ENCODE data around the gene CAMK2B.

CAMK2B gene

DNA sequence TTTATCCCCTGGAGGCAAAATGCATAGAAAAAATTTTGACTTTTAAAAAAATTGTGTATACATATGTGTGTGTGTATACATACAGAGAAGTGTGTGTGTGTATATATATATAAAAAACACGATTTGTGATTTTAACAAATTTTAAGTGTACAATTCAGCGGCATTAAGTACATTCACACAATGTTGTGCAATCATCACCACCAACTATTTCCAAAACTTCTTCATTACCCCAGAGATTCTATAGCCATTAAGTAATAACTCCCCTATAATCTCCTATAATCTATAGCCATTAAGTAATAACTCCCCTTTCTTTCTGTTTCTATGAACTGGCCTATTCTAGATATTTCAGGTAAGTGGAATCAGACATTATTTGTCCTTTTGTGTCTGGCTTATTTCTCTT, 20.7 kb upstream of the CAMK2B start:
- Histone ChIP-seq H3K4me3 (IDR thresholded peaks at IDR 0.05; ENCODE audit: insufficient read depth, low read depth, low read length) (no peak overlapping the region), H3K79me2 (ENCODE audit: insufficient read depth, low read depth) (no peaks in the 10 kb centered on the region), H3K9ac (no peak overlapping the region), H3K27me3 (ENCODE audit: insufficient read depth, low read depth) (no peaks in the 10 kb centered on the region), H3K4me2 (no peak overlapping the region), H3K4me1 (ENCODE audit: low read depth, poor library complexity, severe bottlenecking) (no peaks in the 10 kb centered on the region), H4K20me1 (ENCODE audit: insufficient read depth) (no peaks in the 10 kb centered on the region), H3K36me3 (ENCODE audit: insufficient read depth) (no peaks in the 10 kb centered on the region), H2AFZ (ENCODE audit: low read depth) (no peak overlapping the region), H3K27ac (no peak overlapping the region)
- TF ChIP-seq, protein P1, sequence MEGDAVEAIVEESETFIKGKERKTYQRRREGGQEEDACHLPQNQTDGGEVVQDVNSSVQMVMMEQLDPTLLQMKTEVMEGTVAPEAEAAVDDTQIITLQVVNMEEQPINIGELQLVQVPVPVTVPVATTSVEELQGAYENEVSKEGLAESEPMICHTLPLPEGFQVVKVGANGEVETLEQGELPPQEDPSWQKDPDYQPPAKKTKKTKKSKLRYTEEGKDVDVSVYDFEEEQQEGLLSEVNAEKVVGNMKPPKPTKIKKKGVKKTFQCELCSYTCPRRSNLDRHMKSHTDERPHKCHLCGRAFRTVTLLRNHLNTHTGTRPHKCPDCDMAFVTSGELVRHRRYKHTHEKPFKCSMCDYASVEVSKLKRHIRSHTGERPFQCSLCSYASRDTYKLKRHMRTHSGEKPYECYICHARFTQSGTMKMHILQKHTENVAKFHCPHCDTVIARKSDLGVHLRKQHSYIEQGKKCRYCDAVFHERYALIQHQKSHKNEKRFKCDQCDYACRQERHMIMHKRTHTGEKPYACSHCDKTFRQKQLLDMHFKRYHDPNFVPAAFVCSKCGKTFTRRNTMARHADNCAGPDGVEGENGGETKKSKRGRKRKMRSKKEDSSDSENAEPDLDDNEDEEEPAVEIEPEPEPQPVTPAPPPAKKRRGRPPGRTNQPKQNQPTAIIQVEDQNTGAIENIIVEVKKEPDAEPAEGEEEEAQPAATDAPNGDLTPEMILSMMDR (conservative IDR thresholded peaks at IDR 0.05; ENCODE audit: low read depth, low read length): no peak

DNA sequence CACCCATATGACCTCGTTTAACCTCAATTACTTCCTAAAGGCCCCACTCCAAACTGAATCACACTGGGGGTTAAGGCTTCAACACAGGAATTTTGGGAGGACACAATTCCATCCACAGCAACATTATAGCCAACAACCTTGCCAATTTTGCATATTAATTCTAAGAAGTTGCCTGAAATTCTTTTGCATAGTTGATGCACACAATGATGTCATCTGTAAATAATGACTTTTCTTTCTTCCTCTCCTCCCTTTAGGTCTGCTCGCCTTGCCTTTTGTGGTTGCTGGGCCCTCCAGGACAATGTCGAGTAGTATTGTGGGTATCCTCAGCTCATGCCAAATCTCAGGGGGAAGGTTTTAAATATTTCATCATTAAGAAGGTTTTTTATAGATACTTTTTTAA, 16.0 kb upstream of the CAMK2B start:
- H3K27me3 ChIP-seq (ENCODE audit: insufficient read depth, low read depth): no peaks in the 10 kb centered on the region
- no peaks in the 10 kb centered on the region for H3K79me2 ChIP-seq (ENCODE audit: insufficient read depth, low read depth)
- H3K36me3 ChIP-seq (ENCODE audit: insufficient read depth): no peaks in the 10 kb centered on the region
- TF ChIP-seq, protein P1 (conservative IDR thresholded peaks at IDR 0.05; ENCODE audit: low read depth, low read length): no peak
- H4K20me1 ChIP-seq (ENCODE audit: insufficient read depth): no peaks in the 10 kb centered on the region
- no peak overlapping the region for H3K27ac ChIP-seq
- no peaks in the 10 kb centered on the region for H3K4me1 ChIP-seq (ENCODE audit: low read depth, poor library complexity, severe bottlenecking)
- H3K4me3 ChIP-seq (IDR thresholded peaks at IDR 0.05; ENCODE audit: insufficient read depth, low read depth, low read length): no peak overlapping the region
- H2AFZ ChIP-seq (ENCODE audit: low read depth): no peak overlapping the region
- H3K9ac ChIP-seq: no peak overlapping the region
- H3K4me2 ChIP-seq: no peak overlapping the region

DNA sequence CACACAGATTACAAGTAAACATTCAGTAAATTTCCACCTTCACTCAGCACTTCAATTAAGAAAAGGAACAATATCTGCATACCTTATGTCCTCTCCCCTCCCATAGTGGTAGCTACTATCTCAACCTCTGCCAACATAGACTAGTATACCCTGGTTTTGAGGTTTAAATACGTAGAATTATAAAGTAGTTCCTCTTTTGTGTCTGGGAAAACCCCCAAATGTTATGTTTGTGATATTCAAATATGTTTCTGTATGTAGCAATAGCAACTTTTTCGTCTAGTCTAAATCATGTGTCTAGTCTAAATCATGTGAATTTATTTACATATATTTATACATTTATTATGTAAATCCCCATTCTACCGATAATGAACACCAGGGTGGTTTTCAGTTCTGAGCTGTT, 13.2 kb upstream of the CAMK2B start:
- no peaks in the 10 kb centered on the region for H4K20me1 ChIP-seq (ENCODE audit: insufficient read depth)
- no peaks in the 10 kb centered on the region for H3K27me3 ChIP-seq (ENCODE audit: insufficient read depth, low read depth)
- no peak overlapping the region for H3K27ac ChIP-seq
- H3K36me3 ChIP-seq (ENCODE audit: insufficient read depth): no peaks in the 10 kb centered on the region
- H3K4me1 ChIP-seq (ENCODE audit: low read depth, poor library complexity, severe bottlenecking): no peaks in the 10 kb centered on the region
- H3K9ac ChIP-seq: no peak overlapping the region
- TF ChIP-seq, protein P1 (conservative IDR thresholded peaks at IDR 0.05; ENCODE audit: low read depth, low read length): no peak
- no peak overlapping the region for H3K4me3 ChIP-seq (IDR thresholded peaks at IDR 0.05; ENCODE audit: insufficient read depth, low read depth, low read length)
- H2AFZ ChIP-seq (ENCODE audit: low read depth): no peak overlapping the region
- H3K79me2 ChIP-seq (ENCODE audit: insufficient read depth, low read depth): no peaks in the 10 kb centered on the region
- H3K4me2 ChIP-seq: no peak overlapping the region

DNA sequence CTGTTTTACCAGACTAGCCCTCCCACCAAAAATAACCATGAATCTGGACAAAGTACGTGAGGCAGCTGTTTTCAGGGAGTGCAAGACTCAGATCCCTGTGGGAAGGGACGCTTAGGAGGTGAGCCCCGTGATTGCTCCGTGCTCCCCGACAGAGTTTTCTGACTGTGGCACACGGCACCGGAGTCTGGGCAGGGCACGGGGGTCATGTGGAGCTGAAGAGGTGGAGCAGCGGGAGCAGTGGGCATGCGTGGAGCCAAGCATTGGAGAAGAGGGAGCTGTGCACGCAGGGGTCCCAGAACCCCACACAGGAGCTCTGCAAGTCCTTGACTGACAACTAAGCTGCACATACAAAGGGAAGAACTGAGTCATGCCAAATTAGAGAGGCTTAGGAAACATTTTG, 11.1 kb upstream of the CAMK2B start:
- Histone ChIP-seq H3K4me3 (IDR thresholded peaks at IDR 0.05; ENCODE audit: insufficient read depth, low read depth, low read length) (no peak overlapping the region), H4K20me1 (ENCODE audit: insufficient read depth) (no peaks in the 10 kb centered on the region), H3K27ac (no peak overlapping the region), H2AFZ (ENCODE audit: low read depth) (no peak overlapping the region), H3K36me3 (ENCODE audit: insufficient read depth) (no peaks in the 10 kb centered on the region), H3K9ac (no peak overlapping the region), H3K4me2 (no peak overlapping the region), H3K79me2 (ENCODE audit: insufficient read depth, low read depth) (no peaks in the 10 kb centered on the region), H3K4me1 (ENCODE audit: low read depth, poor library complexity, severe bottlenecking) (no peaks in the 10 kb centered on the region), H3K27me3 (ENCODE audit: insufficient read depth, low read depth) (no peaks in the 10 kb centered on the region)
- TF ChIP-seq, protein P1 (conservative IDR thresholded peaks at IDR 0.05; ENCODE audit: low read depth, low read length): no peak

DNA sequence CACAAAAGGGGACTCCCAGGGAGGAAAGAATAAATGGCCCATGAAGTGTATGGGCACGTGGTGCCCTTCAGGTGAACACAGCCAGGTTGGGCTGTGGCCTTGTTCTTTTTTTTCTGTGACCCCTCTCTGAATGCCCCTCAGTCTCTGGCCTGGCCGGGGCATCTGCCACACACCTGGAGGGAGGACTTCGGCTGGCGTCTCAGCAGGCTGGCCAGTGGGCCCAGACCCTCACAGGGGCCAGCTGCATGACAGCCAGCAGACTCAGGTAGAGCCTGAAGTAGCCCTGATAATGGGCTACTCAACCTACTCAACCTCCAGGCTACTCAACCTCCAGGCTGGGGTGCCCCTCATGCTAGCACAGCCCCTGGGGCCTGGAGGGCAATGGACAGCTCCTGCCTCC, 9.8 kb upstream of the CAMK2B start:
- no peak overlapping the region for H3K27ac ChIP-seq
- no peaks in the 10 kb centered on the region for H3K27me3 ChIP-seq (ENCODE audit: insufficient read depth, low read depth)
- H4K20me1 ChIP-seq (ENCODE audit: insufficient read depth): no peaks in the 10 kb centered on the region
- no peak overlapping the region for H2AFZ ChIP-seq (ENCODE audit: low read depth)
- no peak overlapping the region for H3K4me2 ChIP-seq
- H3K36me3 ChIP-seq (ENCODE audit: insufficient read depth): no peaks in the 10 kb centered on the region
- H3K79me2 ChIP-seq (ENCODE audit: insufficient read depth, low read depth): no peaks in the 10 kb centered on the region
- no peak overlapping the region for H3K9ac ChIP-seq
- no peaks in the 10 kb centered on the region for H3K4me1 ChIP-seq (ENCODE audit: low read depth, poor library complexity, severe bottlenecking)
- TF ChIP-seq, protein P1 (conservative IDR thresholded peaks at IDR 0.05; ENCODE audit: low read depth, low read length): no peak
- no peak overlapping the region for H3K4me3 ChIP-seq (IDR thresholded peaks at IDR 0.05; ENCODE audit: insufficient read depth, low read depth, low read length)
